RWPE2 (cell line): ENCODE data around the gene PTPRC.
A peak's percentile ranks its signal among the peaks of the same experiment; 100 is the strongest.

ENCODE experiments used
- ATAC-seq: fragments of 200-7000 bp; cut with Tn5 transposase; 3 replicates; pipeline ENCODE4 v1.9.1; 2021; ENCODE audit warnings: low read depth
- DNase-seq: peaks from one replicate; pipeline ENCODE4 v3.0.0-alpha.2; 2020; ENCODE audit warnings: low spot score
- H3K27ac ChIP-seq: fragments of 450-650 bp; 2 replicates; pipeline ENCODE4 v1.5.1; 2017; ENCODE audit warnings: mild to moderate bottlenecking; ENCODE audit not compliant: poor library complexity, severe bottlenecking
- H3K27me3 ChIP-seq: fragments of 250-450 bp; sonication (Bioruptor Pico); 2 replicates; pipeline ENCODE4 v1.5.1; 2021; ENCODE audit warnings: mild to moderate bottlenecking, moderate library complexity; ENCODE audit not compliant: insufficient read depth, poor library complexity, severe bottlenecking
- H3K36me3 ChIP-seq: fragments of 250-450 bp; sonication (Bioruptor Pico); 2 replicates; pipeline ENCODE4 v1.5.1; 2020; ENCODE audit warnings: low read depth, mild to moderate bottlenecking, moderate library complexity
- H3K4me1 ChIP-seq: fragments of 250-450 bp; sonication (Bioruptor Pico); 2 replicates; pipeline ENCODE4 v1.5.1; 2021; ENCODE audit warnings: mild to moderate bottlenecking, moderate library complexity; ENCODE audit not compliant: insufficient read depth, poor library complexity, severe bottlenecking
- H3K4me3 ChIP-seq: fragments of 250-450 bp; sonication (Bioruptor Pico); 2 replicates; pipeline ENCODE4 v1.5.1; 2021; ENCODE audit warnings: mild to moderate bottlenecking, moderate library complexity; ENCODE audit not compliant: severe bottlenecking
- H3K9me3 ChIP-seq: fragments of 250-450 bp; sonication (Bioruptor Pico); 2 replicates; pipeline ENCODE4 v1.5.1; 2021; ENCODE audit warnings: mild to moderate bottlenecking, moderate library complexity; ENCODE audit not compliant: severe bottlenecking
- CTCF ChIP-seq: fragments of 450-650 bp; IDR thresholded peaks from one replicate; pipeline ENCODE4 v1.5.1; 2017; ENCODE audit warnings: mild to moderate bottlenecking, moderate library complexity; ENCODE audit not compliant: poor library complexity, severe bottlenecking

Gene PTPRC

GRCh38 chr1:198764748-198765147, 125.9 kb downstream of the PTPRC start:
- DNase-seq: no peak
- H3K27me3 ChIP-seq: no peaks in the 10 kb centered on the region
- no peak for TF ChIP-seq CTCF
- no peak overlapping the region for H3K27ac ChIP-seq
- no peaks in the 10 kb centered on the region for H3K4me1 ChIP-seq
- no peak overlapping the region for H3K4me3 ChIP-seq
- H3K36me3 ChIP-seq: no peaks in the 10 kb centered on the region
- no peaks in the 10 kb centered on the region for H3K9me3 ChIP-seq
- no peak for ATAC-seq

GRCh38 chr1:198765416-198765815, 126.6 kb downstream of the PTPRC start:
- DNase-seq (no peak), ATAC-seq (no peak)
- no peaks in the 10 kb centered on the region for H3K36me3 ChIP-seq
- H3K9me3 ChIP-seq: no peaks in the 10 kb centered on the region
- no peak overlapping the region for H3K4me3 ChIP-seq
- no peak for TF ChIP-seq CTCF
- H3K27me3 ChIP-seq: no peaks in the 10 kb centered on the region
- no peak overlapping the region for H3K27ac ChIP-seq
- H3K4me1 ChIP-seq: no peaks in the 10 kb centered on the region

- Histone ChIP-seq H3K27me3 (no peaks in the 10 kb centered on the region), H3K4me1 (peaks cover 7% of the 10 kb centered on the region), H3K9me3 (no peaks in the 10 kb centered on the region), H3K4me3 (no peak overlapping the region), H3K36me3 (no peaks in the 10 kb centered on the region), H3K27ac (no peak overlapping the region)
- DNase-seq (no peak), ATAC-seq (no peak)
- TF ChIP-seq CTCF: peak; percentile 77
These were observed 132.8 kb downstream of the PTPRC start for GRCh38 chr1:198771563-198772153.

- Histone ChIP-seq H3K4me3 (no peak overlapping the region), H3K27me3 (no peaks in the 10 kb centered on the region), H3K27ac (no peak overlapping the region), H3K36me3 (no peaks in the 10 kb centered on the region), H3K4me1 (peaks cover 16% of the 10 kb centered on the region), H3K9me3 (no peaks in the 10 kb centered on the region)
- DNase-seq (no peak), ATAC-seq (no peak)
- no peak for TF ChIP-seq CTCF
These were observed 133.8 kb downstream of the PTPRC start for GRCh38 chr1:198772626-198773025.

- Histone ChIP-seq H3K27ac (no peak overlapping the region), H3K4me1 (peaks cover 16% of the 10 kb centered on the region), H3K27me3 (no peaks in the 10 kb centered on the region), H3K9me3 (no peaks in the 10 kb centered on the region), H3K4me3 (no peak overlapping the region), H3K36me3 (no peaks in the 10 kb centered on the region)
- no peak for ATAC-seq
- DNase-seq: no peak
- TF ChIP-seq CTCF: no peak
These were observed 134.2 kb downstream of the PTPRC start for GRCh38 chr1:198773030-198773429.
